GM21528 (cell line): ENCODE results near the gene PALMD.

Experiments used
- ATAC-seq: cut with Tn5 transposase; IDR thresholded peaks from one replicate; pipeline ENCODE4 v1.9.1; 2021; ENCODE audit warnings: mild to moderate bottlenecking, moderate library complexity; ENCODE audit not compliant: unreplicated experiment, low FRiP score

The PALMD gene, protein sequence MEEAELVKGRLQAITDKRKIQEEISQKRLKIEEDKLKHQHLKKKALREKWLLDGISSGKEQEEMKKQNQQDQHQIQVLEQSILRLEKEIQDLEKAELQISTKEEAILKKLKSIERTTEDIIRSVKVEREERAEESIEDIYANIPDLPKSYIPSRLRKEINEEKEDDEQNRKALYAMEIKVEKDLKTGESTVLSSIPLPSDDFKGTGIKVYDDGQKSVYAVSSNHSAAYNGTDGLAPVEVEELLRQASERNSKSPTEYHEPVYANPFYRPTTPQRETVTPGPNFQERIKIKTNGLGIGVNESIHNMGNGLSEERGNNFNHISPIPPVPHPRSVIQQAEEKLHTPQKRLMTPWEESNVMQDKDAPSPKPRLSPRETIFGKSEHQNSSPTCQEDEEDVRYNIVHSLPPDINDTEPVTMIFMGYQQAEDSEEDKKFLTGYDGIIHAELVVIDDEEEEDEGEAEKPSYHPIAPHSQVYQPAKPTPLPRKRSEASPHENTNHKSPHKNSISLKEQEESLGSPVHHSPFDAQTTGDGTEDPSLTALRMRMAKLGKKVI

GRCh38 chr1:99645699-99646531 is at the start of gene PALMD:
TSS of gene PALMD (plus strand) at chr1:99646113. CDS start at chr1:99646318, 205 bp downstream.
- no peak for ATAC-seq

DNA sequence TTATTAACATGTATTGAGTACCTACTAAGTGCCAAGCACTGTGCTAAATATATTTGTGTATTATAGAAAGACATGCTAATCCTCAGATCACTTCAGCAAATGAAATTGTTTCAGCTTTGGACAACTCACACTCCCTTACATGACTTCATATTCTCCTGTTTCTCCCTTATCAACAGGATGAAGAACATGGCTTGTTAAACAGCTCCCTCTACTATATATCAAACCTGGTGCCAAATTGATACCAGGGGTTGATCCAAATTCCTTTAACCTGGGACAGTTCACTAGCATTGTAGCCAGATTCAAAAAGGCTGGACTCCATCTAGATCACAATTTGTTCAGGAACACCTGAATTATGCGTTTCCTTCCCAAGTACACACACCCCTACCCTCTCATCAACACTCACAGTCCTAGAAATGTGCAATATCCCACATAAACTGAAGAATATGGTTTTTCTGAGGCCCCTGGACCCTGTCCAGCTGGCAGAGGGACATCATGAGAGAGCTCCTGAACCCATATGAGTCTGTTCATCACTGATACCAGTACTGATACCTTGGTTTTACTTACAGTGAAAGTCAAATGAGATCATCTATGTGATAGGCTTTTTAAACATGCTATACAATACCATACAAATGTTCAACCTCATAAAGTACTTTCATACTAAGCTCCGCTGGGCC is 47.0 kb upstream of the PALMD start:
- no peak for ATAC-seq

GRCh38 chr1:99599678-99600175 is 46.2 kb upstream of the PALMD start:
- ATAC-seq = no peak

DNA sequence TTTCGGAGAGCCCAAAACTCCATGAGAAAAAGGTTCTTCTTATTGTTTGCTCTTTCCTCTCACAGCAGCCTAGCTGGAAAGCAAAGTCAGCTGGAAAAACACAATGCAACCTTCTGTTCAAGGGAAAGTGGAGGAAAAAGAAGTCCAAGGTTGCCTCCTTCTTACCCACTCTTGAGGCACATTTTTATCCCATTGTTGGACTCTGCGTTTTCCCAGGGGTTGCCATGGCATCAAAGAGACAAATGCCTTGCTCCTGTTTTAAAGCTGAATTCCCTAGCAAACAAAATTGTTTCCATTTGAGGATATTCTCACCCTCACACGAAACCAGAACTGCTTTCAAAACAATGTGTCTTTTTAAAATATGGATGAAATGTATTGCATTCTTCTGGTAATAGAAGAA is 45.1 kb upstream of the PALMD start:
- ATAC-seq = no peak

GRCh38 chr1:99601208-99601607 is 44.7 kb upstream of the PALMD start:
- ATAC-seq = no peak

- ATAC-seq = no peak
These were observed 44.1 kb upstream of the PALMD start for GRCh38 chr1:99601709-99602403.

DNA sequence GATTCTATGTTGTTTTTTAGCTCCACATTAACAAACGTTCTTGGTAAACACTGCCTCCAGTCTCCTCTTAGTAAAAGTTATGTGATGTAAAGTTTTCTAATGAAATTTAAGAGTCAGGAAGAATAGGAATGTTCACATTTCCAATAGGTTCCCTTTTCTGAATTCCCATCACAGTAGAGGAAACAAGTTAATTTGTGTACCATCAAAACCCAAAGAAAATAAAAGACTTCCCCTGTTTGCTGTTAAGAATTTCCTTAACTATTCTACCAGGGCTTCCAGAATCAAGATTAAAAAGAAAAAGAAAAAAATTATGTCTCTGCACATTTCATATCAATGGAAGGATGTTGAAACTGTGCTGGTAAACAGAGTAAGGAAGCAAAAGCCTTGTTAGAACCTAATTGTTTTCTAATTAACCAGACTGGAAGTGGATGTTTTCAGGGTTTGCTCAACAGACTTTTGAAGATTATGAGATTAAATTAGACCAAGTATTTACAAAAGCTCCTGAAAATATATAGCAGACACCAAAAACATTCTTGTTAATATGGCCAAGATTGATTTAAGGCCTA is 43.4 kb upstream of the PALMD start:
- ATAC-seq = no peak

GRCh38 chr1:99603699-99604560 is 42.0 kb upstream of the PALMD start:
- ATAC-seq = no peak

GRCh38 chr1:99606306-99606705 is 39.6 kb upstream of the PALMD start:
- ATAC-seq = no peak

DNA sequence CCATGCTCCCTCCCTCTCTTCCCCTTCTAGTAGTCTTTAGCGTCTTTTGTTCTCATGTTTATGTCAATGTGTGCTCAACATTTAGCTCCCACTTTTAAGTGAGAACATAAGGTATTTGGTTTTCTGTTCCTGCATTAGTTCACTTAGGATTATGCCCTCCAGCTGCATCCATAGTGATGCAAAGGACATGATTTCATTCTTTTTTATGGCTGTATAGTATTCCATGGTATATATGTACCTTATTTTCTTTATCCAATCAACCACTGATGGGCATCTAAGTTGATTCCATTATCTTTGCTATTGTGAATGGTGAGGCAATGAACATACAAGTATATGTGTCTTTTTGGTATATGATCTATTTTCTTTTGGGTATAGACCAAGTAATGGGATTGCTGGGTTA is 38.3 kb upstream of the PALMD start:
- ATAC-seq = no peak

- ATAC-seq = no peak
These were observed 37.9 kb upstream of the PALMD start for GRCh38 chr1:99608058-99608457.

DNA sequence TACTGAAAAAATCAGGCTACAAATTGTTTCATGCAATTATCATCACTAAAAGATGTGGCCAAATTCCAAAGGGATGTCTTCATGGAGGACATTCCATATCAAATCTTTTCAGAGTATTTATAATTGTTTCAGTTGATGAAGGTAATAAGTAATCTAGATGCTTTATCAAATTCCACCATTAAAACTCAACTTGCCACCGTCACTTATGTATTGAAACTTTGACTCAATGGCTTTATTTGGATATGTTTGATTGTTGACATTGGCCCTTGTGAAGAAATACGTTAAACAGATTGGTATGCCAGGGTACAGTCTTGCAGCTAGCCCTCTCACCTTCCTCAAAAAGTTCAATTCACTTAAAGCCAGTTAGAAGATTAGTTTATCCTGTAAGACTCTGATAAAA is 32.2 kb upstream of the PALMD start:
- ATAC-seq = no peak

- no peak for ATAC-seq
These were observed 31.2 kb upstream of the PALMD start for GRCh38 chr1:99614728-99615127.

DNA sequence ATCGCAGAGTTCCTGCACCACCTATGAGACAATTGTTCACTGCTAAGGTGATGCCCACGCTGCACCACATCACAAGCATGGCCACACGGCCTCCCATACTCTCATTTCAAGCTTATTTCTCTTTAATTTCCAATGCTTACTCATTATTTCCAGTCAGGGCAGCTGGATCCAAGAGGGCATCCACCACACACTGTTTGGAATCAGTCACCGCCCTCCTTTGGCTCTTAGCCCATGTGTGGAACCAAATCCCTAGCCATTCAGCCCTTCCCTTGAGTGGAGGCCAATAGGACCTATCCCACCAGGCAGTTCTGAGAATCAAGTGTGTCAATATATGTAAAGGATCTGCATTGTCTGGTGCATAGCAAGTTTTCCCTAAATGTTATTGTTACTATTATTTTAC is 26.3 kb upstream of the PALMD start:
- ATAC-seq = no peak

DNA sequence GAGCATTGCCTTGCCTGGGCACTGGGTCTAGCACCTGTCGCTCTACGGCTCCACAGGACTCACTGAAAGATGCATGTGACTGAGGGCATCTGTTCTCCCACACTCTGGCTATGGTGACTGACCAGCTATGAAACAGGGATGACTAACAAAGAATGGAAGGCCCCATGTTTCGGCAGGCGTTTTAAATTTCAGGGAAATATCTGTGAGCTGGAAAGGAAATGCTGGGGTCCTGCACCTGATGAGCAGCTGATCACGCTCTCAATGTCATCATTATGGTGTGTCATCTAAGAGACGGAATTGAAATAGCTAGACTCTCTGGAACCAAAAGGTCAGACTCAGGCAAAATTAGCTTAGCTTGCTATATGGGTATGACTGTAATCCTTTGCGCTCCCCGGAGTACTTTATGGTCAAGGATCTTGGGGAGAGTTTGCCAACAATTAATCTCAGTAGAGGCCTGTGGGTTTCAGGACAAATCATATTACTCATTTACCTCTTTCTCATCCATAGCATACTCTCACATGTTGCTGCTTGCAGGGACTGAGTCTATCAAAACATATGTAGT is 24.5 kb upstream of the PALMD start:
- no peak for ATAC-seq

DNA sequence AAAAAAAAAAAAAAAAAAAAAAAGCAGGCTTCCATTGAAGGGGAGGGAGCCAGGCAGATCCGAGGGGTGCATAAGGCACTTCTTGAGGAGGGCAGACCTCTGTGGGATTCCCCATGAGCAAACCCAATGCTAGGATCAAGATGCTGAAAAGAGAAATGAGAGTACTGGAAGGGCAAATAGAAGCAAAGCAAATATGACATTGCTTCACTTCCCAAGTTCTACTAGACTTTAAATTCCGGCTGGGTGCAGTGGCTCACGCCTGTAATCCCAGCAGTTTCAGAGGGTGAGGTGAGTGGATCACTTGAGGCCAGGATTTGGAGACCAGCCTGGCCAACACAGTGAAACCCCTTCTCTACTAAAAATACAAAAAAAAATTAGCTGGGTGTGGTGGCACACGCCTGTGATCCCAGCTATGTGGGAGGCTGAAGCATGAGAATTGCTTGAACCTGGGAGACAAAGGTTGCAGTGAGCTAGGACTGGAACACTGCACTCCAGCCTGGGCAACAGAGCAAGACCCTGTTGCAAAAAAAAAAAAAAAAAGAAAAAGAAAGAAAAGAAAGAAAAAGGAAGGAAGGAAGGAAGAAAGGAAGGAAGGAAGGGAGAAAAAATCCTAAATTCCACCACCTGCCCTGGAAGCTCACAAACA is 23.1 kb upstream of the PALMD start:
- no peak for ATAC-seq

GRCh38 chr1:99623554-99623953 is 22.4 kb upstream of the PALMD start:
- no peak for ATAC-seq

GRCh38 chr1:99627615-99628014 is 18.3 kb upstream of the PALMD start:
- ATAC-seq = no peak
